DMS53 treated with DMSO at 0.1 percent for 48 hours (cell line): ENCODE data around the gene LASP1NB.
"Not testable (repeated sequence)": the region's sequence is repeated elsewhere in the genome, so short reads cannot be mapped to it uniquely, and the experiment has no call there.

Experiments used
- DNase-seq: peaks from one replicate; lab custom pipeline; 2025; ENCODE audit not compliant: unreplicated experiment; lab: John Stamatoyannopoulos, UW

Gene LASP1NB

GRCh38 chr17:38959508-38959907 lies 34.1 kb downstream of the LASP1NB start:
- DNase-seq: no peak

DNA sequence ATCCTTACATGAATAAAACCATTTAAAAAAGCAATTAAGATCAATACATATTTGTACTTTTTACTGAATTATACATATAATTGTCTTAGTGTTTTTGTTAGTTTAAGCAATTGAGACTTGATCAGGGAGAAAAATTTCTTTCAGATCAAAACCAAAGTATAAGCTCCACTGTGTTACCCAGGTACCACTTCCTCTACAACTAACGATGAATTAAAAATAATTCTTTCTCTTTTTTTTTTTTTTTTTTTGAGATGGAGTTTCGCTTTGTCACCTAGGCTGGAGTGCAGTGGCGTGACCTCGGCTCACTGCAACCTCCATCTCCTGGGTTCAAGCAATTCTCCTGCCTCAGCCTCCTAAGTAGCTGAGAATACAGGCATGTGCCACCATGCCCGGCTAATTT lies 35.0 kb downstream of the LASP1NB start:
- DNase-seq: no peak

DNA sequence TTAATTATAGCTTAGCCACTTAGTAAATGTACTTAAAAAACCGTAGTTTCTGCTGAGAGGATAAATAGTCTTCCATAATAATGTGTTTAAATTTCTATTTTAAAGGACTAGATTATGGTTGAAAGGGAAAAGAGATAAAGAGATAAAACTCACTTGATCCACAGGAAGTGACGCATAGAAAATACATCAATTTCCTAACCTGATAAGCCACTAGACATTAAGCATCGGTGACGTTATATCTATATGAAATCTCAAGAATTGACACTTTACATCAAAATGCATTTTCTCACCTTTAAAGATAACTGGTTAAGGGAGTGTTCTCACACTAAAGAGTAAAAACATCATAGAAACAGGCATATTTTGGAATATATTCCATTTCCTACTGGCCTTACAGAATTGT lies 36.0 kb downstream of the LASP1NB start:
- DNase-seq: no peak

DNA sequence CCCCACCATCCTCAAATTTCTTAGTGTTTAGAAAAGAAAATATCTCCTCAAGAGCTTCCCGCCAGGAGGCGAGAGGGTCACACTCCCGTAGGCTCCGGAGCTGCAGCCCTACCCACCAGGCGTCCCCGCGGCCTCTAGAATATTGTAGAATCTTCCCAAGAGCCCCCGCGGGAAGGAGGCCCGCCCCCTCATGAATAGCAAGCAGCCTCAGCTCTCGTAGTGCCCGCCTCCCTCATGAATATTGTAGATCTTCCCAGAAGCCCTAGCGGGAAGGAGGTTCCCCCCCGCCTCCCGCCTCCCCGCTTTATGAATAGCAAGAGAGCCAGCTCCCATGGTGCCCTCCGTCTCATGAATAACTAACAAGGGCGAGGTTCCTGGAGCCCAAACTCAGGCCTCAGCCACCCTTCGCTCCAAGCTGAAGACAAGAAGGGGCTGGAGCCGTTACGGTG lies 41.9 kb downstream of the LASP1NB start, which contains the start of gene FBXO47:
Gene FBXO47 (minus strand): TSS at position 114 of the 449 bp plus-strand sequence. CDS start 4,378 bp downstream, outside the sequence.
- peak; percentile 79 for DNase-seq

DNA sequence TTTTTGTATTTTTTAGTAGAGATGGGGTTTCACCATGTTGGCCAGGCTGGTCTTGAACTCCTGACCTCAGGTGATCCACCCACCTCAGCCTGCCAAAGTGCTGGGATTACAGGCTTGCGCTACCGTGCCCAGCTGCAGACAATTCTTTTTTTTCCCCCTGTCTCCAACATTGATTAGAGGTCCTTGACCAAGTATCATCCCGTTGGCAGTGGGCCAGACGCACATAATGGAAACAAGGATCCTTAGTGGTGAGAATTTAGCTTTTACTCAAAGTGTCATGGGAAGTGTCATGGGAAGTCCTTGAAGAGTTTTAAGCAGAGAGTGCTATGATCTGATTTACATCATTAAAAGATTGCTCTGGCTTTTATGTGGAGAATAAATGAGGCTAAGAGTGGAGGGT lies 43.9 kb downstream of the LASP1NB start:
- DNase-seq: no peak

DNA sequence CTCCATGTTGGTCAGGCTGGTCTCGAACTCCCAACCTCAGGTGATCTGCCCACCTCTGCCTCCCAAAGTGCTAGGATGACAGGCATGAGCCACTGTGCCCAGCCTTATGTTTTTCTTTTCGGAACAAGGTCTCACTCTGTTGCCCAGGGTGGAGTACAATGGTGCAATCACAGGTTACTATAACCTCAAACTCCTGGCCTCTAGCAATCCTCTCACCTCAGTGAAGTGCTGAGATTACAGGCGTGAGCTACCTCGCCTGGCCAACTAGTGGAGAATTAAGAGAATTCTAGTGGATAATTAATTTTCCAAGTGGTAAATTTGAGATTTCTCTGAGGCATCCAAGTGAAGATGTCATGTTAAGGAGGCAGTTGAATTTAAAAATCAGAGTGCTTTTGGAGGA lies 44.7 kb downstream of the LASP1NB start:
- DNase-seq: no peak

- no peak for DNase-seq
These were observed 45.4 kb downstream of the LASP1NB start for GRCh38 chr17:38970804-38971203.

DNA sequence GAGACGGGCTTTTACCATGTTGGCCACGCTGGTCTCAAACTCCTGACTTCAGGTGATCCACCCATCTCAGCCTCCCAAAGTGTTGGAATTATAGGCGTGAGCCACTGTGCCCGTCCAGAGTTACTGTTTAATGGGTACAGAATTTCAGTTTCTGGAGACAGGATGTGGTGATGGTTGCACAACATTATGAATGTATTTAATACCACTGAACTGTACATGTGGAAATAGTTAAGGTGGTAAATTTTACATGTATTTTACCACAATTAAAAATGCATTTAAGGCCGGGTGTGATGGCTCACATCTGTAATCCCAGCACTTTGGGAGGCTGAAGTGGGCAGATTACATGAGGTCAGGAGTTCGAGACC lies 50.8 kb downstream of the LASP1NB start:
- DNase-seq: not testable (repeated sequence)

- DNase-seq: no peak
These were observed 52.8 kb downstream of the LASP1NB start for GRCh38 chr17:38978180-38978579.
